Skeletal muscle satellite cell (primary cell): ENCODE data around the gene SERINC2.
"Not testable (repeated sequence)": the region's sequence is repeated elsewhere in the genome, so short reads cannot be mapped to it uniquely, and the experiment has no call there.

Experiments
- H3K27me3 ChIP-seq: 2 replicates; pipeline ENCODE4 v1.7.0; 2013; ENCODE audit warnings: low read length; ENCODE audit not compliant: control insufficient read depth, insufficient read depth
- H3K36me3 ChIP-seq: 2 replicates; pipeline ENCODE4 v1.7.0; 2013; ENCODE audit warnings: mild to moderate bottlenecking, control low read depth, low read length; ENCODE audit not compliant: insufficient read depth
- H3K4me1 ChIP-seq: 2 replicates; pipeline ENCODE4 v1.7.0; 2013; ENCODE audit warnings: low read length; ENCODE audit not compliant: control insufficient read depth, insufficient read depth
- H3K4me2 ChIP-seq: 2 replicates; pipeline ENCODE4 v1.7.0; 2013; ENCODE audit warnings: mild to moderate bottlenecking, low read length
- H3K4me3 ChIP-seq: 2 replicates; pipeline ENCODE4 v1.7.0; 2013; ENCODE audit warnings: low read length
- H3K9ac ChIP-seq: 2 replicates; pipeline ENCODE4 v1.7.0; 2013; ENCODE audit warnings: mild to moderate bottlenecking, low read depth, low read length, moderate library complexity
- H3K9me3 ChIP-seq: replicated peaks from 2 replicates; pipeline ENCODE4 v1.7.0; 2013; ENCODE audit warnings: mild to moderate bottlenecking, control low read depth, low read length

Gene SERINC2

GRCh38 chr1:31460027-31460426, 47.0 kb downstream of the SERINC2 start:
- H3K4me1 ChIP-seq, result no peaks in the 10 kb centered on the region
- H3K27me3 ChIP-seq, result peaks cover 37% of the 10 kb centered on the region
- H3K4me3 ChIP-seq, result no peak overlapping the region
- H3K4me2 ChIP-seq, result no peak overlapping the region
- no peak overlapping the region for H3K9ac ChIP-seq
- H3K36me3 ChIP-seq, result no peaks in the 10 kb centered on the region
- H3K9me3 ChIP-seq, result peaks cover 23% of the 10 kb centered on the region

- H3K9me3 ChIP-seq, result no peaks in the 10 kb centered on the region
- H3K4me2 ChIP-seq, result no peak overlapping the region
- H3K4me1 ChIP-seq, result no peaks in the 10 kb centered on the region
- no peak overlapping the region for H3K4me3 ChIP-seq
- H3K9ac ChIP-seq, result no peak overlapping the region
- no peaks in the 10 kb centered on the region for H3K36me3 ChIP-seq
- peaks cover 15% of the 10 kb centered on the region for H3K27me3 ChIP-seq
Observed at GRCh38 chr1:31467005-31467674, 54.1 kb downstream of the SERINC2 start.

GRCh38 chr1:31470794-31471315, 57.8 kb downstream of the SERINC2 start:
- Histone ChIP-seq H3K27me3 (peaks cover 13% of the 10 kb centered on the region), H3K4me1 (no peaks in the 10 kb centered on the region)

GRCh38 chr1:31471452-31472313, 58.7 kb downstream of the SERINC2 start:
- not testable (repeated sequence) for H3K4me2 ChIP-seq, H3K4me3 ChIP-seq

More at GRCh38 chr1:31470794-31471315, 57.8 kb downstream of the SERINC2 start:
- Histone ChIP-seq H3K36me3 (no peaks in the 10 kb centered on the region), H3K4me2 (no peak overlapping the region), H3K4me3 (no peak overlapping the region), H3K9me3 (no peaks in the 10 kb centered on the region), H3K9ac (no peak overlapping the region)

GRCh38 chr1:31472314-31472651, 59.3 kb downstream of the SERINC2 start:
- H3K4me3 ChIP-seq, H3K4me2 ChIP-seq, H3K9ac ChIP-seq, H3K9me3 ChIP-seq, H3K36me3 ChIP-seq, H3K4me1 ChIP-seq: not testable (repeated sequence)
- peaks cover 22% of the 10 kb centered on the region for H3K27me3 ChIP-seq

More at GRCh38 chr1:31471452-31472313, 58.7 kb downstream of the SERINC2 start:
- peaks cover 18% of the 10 kb centered on the region for H3K27me3 ChIP-seq
- not testable (repeated sequence) for H3K4me1 ChIP-seq, H3K9me3 ChIP-seq, H3K9ac ChIP-seq, H3K36me3 ChIP-seq

- not testable (repeated sequence) for H3K4me3 ChIP-seq, H3K4me2 ChIP-seq, H3K4me1 ChIP-seq, H3K9me3 ChIP-seq, H3K36me3 ChIP-seq, H3K9ac ChIP-seq
- H3K27me3 ChIP-seq, result peaks cover 26% of the 10 kb centered on the region
Observed at GRCh38 chr1:31472673-31473072, 59.7 kb downstream of the SERINC2 start.

GRCh38 chr1:31473508-31473907, 60.5 kb downstream of the SERINC2 start:
- H3K9me3 ChIP-seq, H3K4me3 ChIP-seq, H3K4me2 ChIP-seq, H3K36me3 ChIP-seq, H3K4me1 ChIP-seq, H3K9ac ChIP-seq: not testable (repeated sequence)
- H3K27me3 ChIP-seq, result peaks cover 31% of the 10 kb centered on the region

GRCh38 chr1:31474567-31474966, 61.6 kb downstream of the SERINC2 start:
- H3K4me1 ChIP-seq, H3K9ac ChIP-seq, H3K9me3 ChIP-seq, H3K36me3 ChIP-seq, H3K4me3 ChIP-seq, H3K4me2 ChIP-seq: not testable (repeated sequence)
- H3K27me3 ChIP-seq, result peaks cover 36% of the 10 kb centered on the region

- Histone ChIP-seq H3K36me3 (no peaks in the 10 kb centered on the region), H3K4me2 (no peak overlapping the region), H3K4me1 (no peaks in the 10 kb centered on the region), H3K9me3 (no peaks in the 10 kb centered on the region), H3K4me3 (no peak overlapping the region), H3K27me3 (peaks cover 29% of the 10 kb centered on the region), H3K9ac (no peak overlapping the region)
Observed at GRCh38 chr1:31476891-31477846, 64.2 kb downstream of the SERINC2 start.

GRCh38 chr1:31478167-31478566, 65.2 kb downstream of the SERINC2 start:
- Histone ChIP-seq H3K4me3 (no peak overlapping the region), H3K4me1 (no peaks in the 10 kb centered on the region), H3K27me3 (peaks cover 25% of the 10 kb centered on the region), H3K9me3 (no peaks in the 10 kb centered on the region), H3K4me2 (no peak overlapping the region), H3K9ac (no peak overlapping the region), H3K36me3 (no peaks in the 10 kb centered on the region)

GRCh38 chr1:31479811-31480210, 66.8 kb downstream of the SERINC2 start:
- Histone ChIP-seq H3K4me1 (no peaks in the 10 kb centered on the region), H3K4me2 (no peak overlapping the region), H3K36me3 (no peaks in the 10 kb centered on the region), H3K27me3 (peaks cover 25% of the 10 kb centered on the region), H3K9ac (no peak overlapping the region), H3K4me3 (no peak overlapping the region), H3K9me3 (no peaks in the 10 kb centered on the region)
